ENCODE results near the gene ATP10A. TPM values are rescaled to one million over a fixed set of nuclear protein-coding genes. Genes with fewer than 3 reads are reported as not detected.

Gene ATP10A
- total RNA-seq, 2 experiments from 2014 or later: 36.7 to 70.1 TPM

DNA sequence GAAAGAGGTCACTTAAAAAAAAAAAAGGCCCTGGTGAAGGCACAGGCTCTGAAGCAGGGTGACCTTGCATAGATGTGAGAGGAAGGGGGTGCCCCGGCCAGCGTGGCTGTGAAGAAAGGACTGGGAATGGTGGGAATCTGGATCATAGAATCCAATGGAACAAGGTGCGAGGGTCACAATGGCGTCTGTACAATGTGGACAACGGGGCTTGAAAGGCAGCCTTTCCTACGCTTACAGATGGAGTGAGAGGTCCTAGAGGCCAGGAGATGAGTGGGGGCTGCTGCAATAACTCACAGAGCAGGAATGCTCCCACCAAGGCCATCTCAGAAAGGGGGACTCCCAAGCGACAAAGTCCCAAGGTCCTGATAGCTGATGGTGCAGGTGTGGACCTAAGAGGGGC is 162.2 kb downstream of the ATP10A start:
- no peak for DNase-seq

DNA sequence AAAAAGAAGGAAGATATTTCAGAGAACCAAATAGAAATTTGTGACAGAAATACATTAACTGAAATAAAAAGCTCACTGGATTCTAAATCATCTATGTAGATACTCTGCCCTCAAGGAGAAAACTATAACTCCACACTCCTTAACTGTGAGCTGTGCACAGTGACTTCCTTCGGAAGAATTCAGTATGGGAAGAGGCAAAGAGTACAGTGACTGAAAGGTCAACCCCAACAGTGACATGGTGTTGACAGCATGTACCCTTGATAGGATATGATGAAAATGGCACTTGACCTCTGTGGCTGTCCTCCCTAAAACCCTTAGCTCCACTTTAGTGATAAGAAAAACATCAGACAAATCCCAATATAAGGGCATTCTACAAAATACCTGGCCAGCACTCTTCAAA is 165.5 kb downstream of the ATP10A start:
- H3K36me3 Mint-ChIP-seq: peaks cover 35% of the 10 kb centered on the region
- CTCF ChIA-PET: interaction anchor here (1.6 to 2.3 kb wide), 2 partner anchors 12 to 236 kb away, joined by 5 to 8 read pairs; no protein-coding TSS in a partner anchor
- no peak overlapping the region for H3K27ac Mint-ChIP-seq
- ATAC-seq (no peak), DNase-seq (no peak)
- no peaks in the 10 kb centered on the region for H3K9me3 Mint-ChIP-seq (ENCODE audit: low read depth)
- H3K4me3 Mint-ChIP-seq: no peak overlapping the region
- no peaks in the 10 kb centered on the region for H3K4me1 Mint-ChIP-seq
- no peaks in the 10 kb centered on the region for H3K27me3 Mint-ChIP-seq

More for the DNA sequence above, 162.2 kb downstream of the ATP10A start:
- H3K36me3 Mint-ChIP-seq: peaks cover 27% of the 10 kb centered on the region
- H3K9me3 Mint-ChIP-seq (ENCODE audit: low read depth): no peaks in the 10 kb centered on the region
- no peak overlapping the region for H3K27ac Mint-ChIP-seq
- ATAC-seq: no peak
- H3K4me1 Mint-ChIP-seq: no peaks in the 10 kb centered on the region
- no peaks in the 10 kb centered on the region for H3K27me3 Mint-ChIP-seq
- H3K4me3 Mint-ChIP-seq: no peak overlapping the region
- CTCF ChIA-PET: no interaction called here

- DNase-seq (no peak), ATAC-seq (no peak)
- CTCF ChIA-PET: interaction anchor here (1.6 to 2.3 kb wide), 2 partner anchors 14 to 237 kb away, joined by 5 to 8 read pairs; no protein-coding TSS in a partner anchor
- Mint-ChIP-seq H3K27me3 (no peaks in the 10 kb centered on the region), H3K36me3 (peaks cover 38% of the 10 kb centered on the region), H3K9me3 (ENCODE audit: low read depth) (no peaks in the 10 kb centered on the region), H3K4me1 (no peaks in the 10 kb centered on the region), H3K4me3 (no peak overlapping the region), H3K27ac (no peak overlapping the region)
Measured at GRCh38 chr15:25695875-25696760, 167.0 kb downstream of the ATP10A start.

GRCh38 chr15:25694823-25695312 is 168.3 kb downstream of the ATP10A start:
- Mint-ChIP-seq H3K4me3 (no peak overlapping the region), H3K36me3 (peaks cover 36% of the 10 kb centered on the region), H3K9me3 (ENCODE audit: low read depth) (no peaks in the 10 kb centered on the region), H3K27ac (no peak overlapping the region), H3K27me3 (no peaks in the 10 kb centered on the region), H3K4me1 (no peaks in the 10 kb centered on the region)
- ATAC-seq: no peak
- CTCF ChIA-PET: interaction anchor here (0.8 to 1.3 kb wide), 3 partner anchors 11 to 239 kb away, joined by 3 to 8 read pairs (median 3); no protein-coding TSS in a partner anchor
- DNase-seq: no peak

DNA sequence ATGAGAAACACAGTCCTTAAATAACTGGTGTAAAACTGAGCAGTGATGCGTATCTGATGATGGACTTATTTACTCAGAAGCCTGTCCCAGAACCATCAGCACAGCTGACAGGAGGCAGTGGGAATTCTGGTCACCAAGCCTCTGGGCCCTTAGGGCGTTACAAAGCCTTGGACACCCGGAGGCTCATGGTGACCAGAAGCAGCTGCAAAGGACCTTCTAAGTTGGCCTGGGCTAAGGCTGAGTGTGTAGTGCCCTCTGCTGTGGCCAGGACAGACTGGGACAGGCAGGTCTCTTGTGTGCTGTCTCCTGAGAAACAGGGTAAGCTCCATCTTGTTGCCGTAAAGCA is 168.9 kb downstream of the ATP10A start:
- no peak for DNase-seq
- Mint-ChIP-seq H3K9me3 (ENCODE audit: low read depth) (no peaks in the 10 kb centered on the region), H3K27ac (no peak overlapping the region), H3K27me3 (no peaks in the 10 kb centered on the region), H3K4me1 (no peaks in the 10 kb centered on the region), H3K36me3 (peaks cover 35% of the 10 kb centered on the region), H3K4me3 (no peak overlapping the region)
- CTCF ChIA-PET: interaction anchor here (0.8 to 1.3 kb wide), 3 partner anchors 11 to 239 kb away, joined by 3 to 8 read pairs (median 3); no protein-coding TSS in a partner anchor
- ATAC-seq: no peak

GRCh38 chr15:25693321-25694238 is 169.5 kb downstream of the ATP10A start:
- Mint-ChIP-seq H3K27me3 (no peaks in the 10 kb centered on the region), H3K36me3 (peaks cover 31% of the 10 kb centered on the region), H3K9me3 (ENCODE audit: low read depth) (no peaks in the 10 kb centered on the region), H3K27ac (no peak overlapping the region), H3K4me3 (no peak overlapping the region), H3K4me1 (no peaks in the 10 kb centered on the region)
- ATAC-seq (no peak), DNase-seq (peak; percentile 53)
- CTCF ChIA-PET: interaction anchor here (1.2 to 3.2 kb wide), 3 partner anchors 10 to 240 kb away, joined by 3 to 10 read pairs (median 8); no protein-coding TSS in a partner anchor

DNA sequence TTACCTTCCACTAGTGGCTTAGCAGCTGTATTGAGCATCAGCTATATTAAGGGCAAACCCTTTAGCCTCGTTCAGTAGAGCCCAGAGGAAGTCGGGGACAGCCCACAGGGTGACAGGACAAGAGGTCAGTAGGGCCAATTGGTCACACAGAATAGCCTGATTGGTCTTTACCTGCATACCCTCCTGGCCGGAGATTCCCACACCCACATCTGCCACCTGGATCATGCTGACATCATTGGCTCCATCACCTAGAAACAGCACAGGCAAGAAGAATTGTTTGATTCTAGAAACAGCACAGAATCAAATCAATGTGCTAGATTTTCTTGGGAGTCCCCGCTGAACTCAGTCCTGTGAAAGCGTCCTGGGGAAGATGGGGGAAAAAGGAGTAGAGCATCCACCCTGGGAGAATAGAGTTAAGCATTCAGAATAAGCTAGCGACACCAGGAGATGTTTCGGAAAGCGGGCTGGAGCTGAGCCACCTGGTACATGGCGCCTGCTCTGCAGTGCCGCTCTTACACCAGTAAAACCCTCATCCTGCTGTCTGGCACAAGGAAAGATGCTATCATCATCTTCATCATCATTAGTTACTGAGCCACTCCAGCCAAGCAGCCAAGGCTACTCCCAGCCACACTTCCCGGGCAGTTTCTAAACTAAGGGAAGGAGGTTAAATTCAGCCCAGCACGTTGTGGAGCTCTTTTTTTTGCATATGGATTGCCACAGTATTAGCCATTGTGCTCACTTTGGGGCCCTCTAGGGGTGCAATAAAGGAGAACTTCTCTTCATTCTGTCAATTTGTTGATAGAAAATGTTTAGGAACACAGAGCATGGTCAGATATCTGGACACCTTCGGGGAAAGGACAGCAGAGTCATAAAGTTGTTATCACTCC is 171.3 kb downstream of the ATP10A start:
- H3K4me1 Mint-ChIP-seq: no peaks in the 10 kb centered on the region
- ATAC-seq (no peak), DNase-seq (no peak)
- H3K27me3 Mint-ChIP-seq: no peaks in the 10 kb centered on the region
- H3K4me3 Mint-ChIP-seq: no peak overlapping the region
- H3K9me3 Mint-ChIP-seq (ENCODE audit: low read depth): no peaks in the 10 kb centered on the region
- no peak overlapping the region for H3K27ac Mint-ChIP-seq
- CTCF ChIA-PET: interaction anchor here (3.2 kb wide), 1 partner anchor 242 kb away, joined by 10 read pairs; no protein-coding TSS in a partner anchor
- H3K36me3 Mint-ChIP-seq: peaks cover 34% of the 10 kb centered on the region

GRCh38 chr15:25690673-25691543 is 172.2 kb downstream of the ATP10A start:
- Mint-ChIP-seq H3K36me3 (peaks cover 32% of the 10 kb centered on the region), H3K4me3 (no peak overlapping the region), H3K4me1 (no peaks in the 10 kb centered on the region), H3K27ac (no peak overlapping the region), H3K27me3 (no peaks in the 10 kb centered on the region), H3K9me3 (ENCODE audit: low read depth) (no peaks in the 10 kb centered on the region)
- no peak for DNase-seq
- CTCF ChIA-PET: interaction anchor here (3.2 kb wide), 1 partner anchor 243 kb away, joined by 10 read pairs; no protein-coding TSS in a partner anchor
- no peak for ATAC-seq

- Mint-ChIP-seq H3K4me3 (no peak overlapping the region), H3K27me3 (no peaks in the 10 kb centered on the region), H3K36me3 (peaks cover 38% of the 10 kb centered on the region), H3K9me3 (ENCODE audit: low read depth) (no peaks in the 10 kb centered on the region), H3K27ac (peak overlapping the region; percentile 11), H3K4me1 (no peaks in the 10 kb centered on the region)
- ATAC-seq: no peak
- DNase-seq: no peak
- CTCF ChIA-PET: no interaction called here
Measured at GRCh38 chr15:25689592-25689991, 173.5 kb downstream of the ATP10A start.

DNA sequence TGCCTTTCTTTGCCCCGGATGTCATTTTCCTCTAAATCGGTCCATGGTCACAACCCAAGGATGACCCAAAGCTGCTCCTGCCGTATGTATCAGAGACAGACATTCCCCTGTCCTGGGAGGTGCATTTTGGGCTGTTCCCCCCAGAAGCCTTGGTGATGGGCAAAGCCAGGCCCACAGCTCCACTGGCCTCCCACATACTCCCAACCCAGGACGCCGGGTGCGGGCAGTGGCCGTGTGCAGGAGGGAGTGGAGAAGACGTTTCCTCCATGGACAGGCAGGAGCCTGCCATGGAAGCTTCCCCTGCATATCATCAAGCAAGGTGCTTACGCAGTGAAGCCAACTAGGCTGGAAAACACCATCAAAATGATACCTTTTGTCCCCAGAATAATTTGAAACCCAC is 175.0 kb downstream of the ATP10A start:
- Mint-ChIP-seq H3K9me3 (ENCODE audit: low read depth) (no peaks in the 10 kb centered on the region), H3K27me3 (no peaks in the 10 kb centered on the region), H3K36me3 (peaks cover 40% of the 10 kb centered on the region), H3K4me1 (no peaks in the 10 kb centered on the region), H3K4me3 (no peak overlapping the region), H3K27ac (no peak overlapping the region)
- DNase-seq (no peak), ATAC-seq (no peak)
- CTCF ChIA-PET: interaction anchor here (1.6 kb wide), 1 partner anchor 245 kb away, joined by 5 read pairs; no protein-coding TSS in a partner anchor

DNA sequence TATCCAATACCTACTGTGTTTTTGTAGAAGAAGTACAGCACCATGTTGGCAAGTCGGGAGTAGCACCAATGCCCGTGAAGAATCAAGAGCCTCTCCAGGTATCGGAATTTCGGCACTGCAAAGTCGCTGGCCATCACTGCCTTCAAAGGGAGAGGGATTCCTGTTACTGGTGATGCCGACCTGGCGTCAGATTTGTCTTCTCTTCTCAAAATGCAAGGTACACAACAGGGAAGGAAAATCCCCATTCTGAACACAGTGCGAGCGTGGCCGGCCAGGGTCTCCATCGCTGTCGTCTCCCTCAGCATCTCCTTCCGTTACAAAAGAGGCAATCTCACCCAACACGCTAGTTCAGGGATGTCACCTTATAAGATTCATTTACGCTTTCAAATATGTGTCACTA is 175.4 kb downstream of the ATP10A start:
- no peak for ATAC-seq
- CTCF ChIA-PET: interaction anchor here (1.6 kb wide), 1 partner anchor 246 kb away, joined by 5 read pairs; no protein-coding TSS in a partner anchor
- H3K36me3 Mint-ChIP-seq: peaks cover 42% of the 10 kb centered on the region
- H3K4me3 Mint-ChIP-seq: no peak overlapping the region
- H3K9me3 Mint-ChIP-seq (ENCODE audit: low read depth): no peaks in the 10 kb centered on the region
- no peak overlapping the region for H3K27ac Mint-ChIP-seq
- H3K4me1 Mint-ChIP-seq: no peaks in the 10 kb centered on the region
- H3K27me3 Mint-ChIP-seq: no peaks in the 10 kb centered on the region
- DNase-seq: no peak

GRCh38 chr15:25687276-25687675 is 175.9 kb downstream of the ATP10A start:
- DNase-seq: no peak
- Mint-ChIP-seq H3K9me3 (ENCODE audit: low read depth) (no peaks in the 10 kb centered on the region), H3K4me3 (no peak overlapping the region), H3K27ac (no peak overlapping the region), H3K36me3 (peaks cover 40% of the 10 kb centered on the region), H3K4me1 (no peaks in the 10 kb centered on the region), H3K27me3 (no peaks in the 10 kb centered on the region)
- CTCF ChIA-PET: no interaction called here
- no peak for ATAC-seq

Measured in activated CD8-positive, alpha-beta memory T cell treated with anti-CD3 and anti-CD28 coated beads, Interleukin-2, amount 10 ng/mL, durations not matched to agents 7 days and 5 days (primary cell).